ENCODE data around the gene EXOC4.

EXOC4 gene

GRCh38 chr7:133564484-133564883 is 311.6 kb downstream of the EXOC4 start:
- no peak overlapping the region for H3K9ac ChIP-seq
- H3K27me3 ChIP-seq = no peaks in the 10 kb centered on the region
- H3K4me2 ChIP-seq = no peak overlapping the region
- H3K36me3 ChIP-seq = no peaks in the 10 kb centered on the region
- peaks cover 4% of the 10 kb centered on the region; the same call in 1 of the 2 replicates for H3K9me3 ChIP-seq
- H3K27ac ChIP-seq = no peak overlapping the region
- no peaks in the 10 kb centered on the region for H4K20me1 ChIP-seq
- no peak for TF ChIP-seq Cebpa-rat (IDR thresholded peaks at IDR 0.05)
- no peak overlapping the region for H3K4me3 ChIP-seq
- no peaks in the 10 kb centered on the region for H3K4me1 ChIP-seq

DNA sequence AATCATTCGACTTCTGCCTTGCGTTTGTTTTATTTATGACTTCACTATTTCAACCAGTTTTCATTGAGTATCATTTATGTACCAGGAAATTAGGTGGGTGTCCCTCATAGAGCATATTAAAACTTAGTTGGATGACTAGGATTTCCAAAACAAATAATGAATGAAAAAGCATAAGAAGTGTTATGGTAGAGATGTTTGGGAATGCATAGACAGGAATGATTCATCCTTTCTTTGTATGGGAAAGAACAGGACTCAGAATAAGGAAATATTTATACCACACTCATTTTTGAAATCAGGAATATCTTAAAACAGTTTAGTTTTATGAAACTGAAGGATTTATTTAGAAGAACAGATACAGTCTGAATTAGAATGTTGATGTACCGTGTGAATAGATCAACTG is 315.7 kb downstream of the EXOC4 start:
- H3K27ac ChIP-seq = no peak overlapping the region

DNA sequence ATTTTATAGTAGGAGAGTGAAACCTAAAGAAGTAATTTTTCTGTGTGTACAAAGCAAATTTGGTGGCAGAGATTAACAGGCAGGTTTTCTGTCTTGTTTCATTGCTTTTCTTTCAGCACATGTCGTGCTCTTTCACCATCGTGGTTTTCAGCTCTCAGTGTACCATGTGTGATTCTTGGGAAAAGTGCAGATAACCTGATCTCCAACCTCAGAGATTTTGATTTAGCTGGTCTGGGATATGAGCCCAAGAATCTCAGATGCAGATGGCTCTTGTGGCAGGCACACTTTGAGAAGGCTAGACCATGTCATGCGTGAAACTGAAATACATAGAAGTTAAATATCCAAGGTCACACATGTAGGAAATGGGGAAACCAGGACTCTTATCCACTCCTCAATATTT is 317.4 kb downstream of the EXOC4 start:
- no peak overlapping the region for H3K4me3 ChIP-seq
- H3K9ac ChIP-seq = no peak overlapping the region
- no peaks in the 10 kb centered on the region for H4K20me1 ChIP-seq
- no peaks in the 10 kb centered on the region for H3K4me1 ChIP-seq
- H3K27ac ChIP-seq = no peak overlapping the region
- no peak for TF ChIP-seq Cebpa-rat (IDR thresholded peaks at IDR 0.05)
- H3K4me2 ChIP-seq = no peak overlapping the region
- no peaks in the 10 kb centered on the region for H3K27me3 ChIP-seq
- no peaks in the 10 kb centered on the region for H3K36me3 ChIP-seq
- peaks cover 4% of the 10 kb centered on the region; the same call in 1 of the 2 replicates for H3K9me3 ChIP-seq

More for the DNA sequence above, 315.7 kb downstream of the EXOC4 start:
- H3K4me3 ChIP-seq = no peak overlapping the region
- no peaks in the 10 kb centered on the region for H4K20me1 ChIP-seq
- no peaks in the 10 kb centered on the region for H3K27me3 ChIP-seq
- H3K9me3 ChIP-seq = peaks cover 4% of the 10 kb centered on the region; the same call in 1 of the 2 replicates
- no peak for TF ChIP-seq Cebpa-rat (IDR thresholded peaks at IDR 0.05)
- H3K4me1 ChIP-seq = no peaks in the 10 kb centered on the region
- no peak overlapping the region for H3K9ac ChIP-seq
- H3K36me3 ChIP-seq = no peaks in the 10 kb centered on the region
- no peak overlapping the region for H3K4me2 ChIP-seq

DNA sequence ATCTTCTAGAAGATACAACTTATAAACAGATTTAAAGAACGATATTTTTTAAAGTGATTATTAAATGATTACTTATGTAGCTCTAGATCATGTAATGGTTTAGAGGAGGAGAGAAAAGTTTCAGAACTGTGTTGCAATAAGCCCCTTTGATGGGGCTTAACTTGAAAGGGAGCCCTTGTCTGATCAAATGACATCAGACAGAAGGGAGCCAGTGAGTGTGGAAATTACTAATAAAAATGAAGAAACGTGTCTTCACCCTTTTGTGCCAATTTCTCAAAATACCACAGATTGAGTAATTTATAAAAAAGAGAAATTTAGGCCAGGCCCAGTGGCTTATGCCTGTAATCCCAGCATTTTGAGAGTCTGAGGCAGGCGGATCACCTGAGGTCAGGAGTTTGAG is 318.2 kb downstream of the EXOC4 start:
- no peak for TF ChIP-seq Cebpa-rat (IDR thresholded peaks at IDR 0.05)

GRCh38 chr7:133572087-133572486 is 319.2 kb downstream of the EXOC4 start:
- no peaks in the 10 kb centered on the region for H3K36me3 ChIP-seq
- no peak overlapping the region for H3K4me3 ChIP-seq
- H3K4me1 ChIP-seq = no peaks in the 10 kb centered on the region
- no peak overlapping the region for H3K27ac ChIP-seq
- H3K9ac ChIP-seq = no peak overlapping the region
- peaks cover 4% of the 10 kb centered on the region; the same call in 1 of the 2 replicates for H3K9me3 ChIP-seq
- no peaks in the 10 kb centered on the region for H4K20me1 ChIP-seq
- TF ChIP-seq Cebpa-rat (IDR thresholded peaks at IDR 0.05) = no peak
- H3K27me3 ChIP-seq = no peaks in the 10 kb centered on the region
- H3K4me2 ChIP-seq = no peak overlapping the region

More for the DNA sequence above, 318.2 kb downstream of the EXOC4 start:
- Histone ChIP-seq H3K4me3 (no peak overlapping the region), H3K27ac (no peak overlapping the region), H3K27me3 (no peaks in the 10 kb centered on the region), H4K20me1 (no peaks in the 10 kb centered on the region), H3K9me3 (peaks cover 4% of the 10 kb centered on the region; the same call in 1 of the 2 replicates), H3K4me1 (no peaks in the 10 kb centered on the region), H3K9ac (no peak overlapping the region), H3K4me2 (no peak overlapping the region), H3K36me3 (no peaks in the 10 kb centered on the region)

GRCh38 chr7:133572843-133573242 is 320.0 kb downstream of the EXOC4 start:
- Histone ChIP-seq H4K20me1 (no peaks in the 10 kb centered on the region), H3K4me1 (no peaks in the 10 kb centered on the region), H3K4me2 (no peak overlapping the region), H3K27me3 (no peaks in the 10 kb centered on the region), H3K27ac (no peak overlapping the region), H3K9ac (no peak overlapping the region), H3K36me3 (no peaks in the 10 kb centered on the region), H3K4me3 (no peak overlapping the region), H3K9me3 (no peaks in the 10 kb centered on the region)
- no peak for TF ChIP-seq Cebpa-rat (IDR thresholded peaks at IDR 0.05)

GRCh38 chr7:133573554-133574265 is 320.8 kb downstream of the EXOC4 start:
- H3K4me2 ChIP-seq = no peak overlapping the region
- H3K27me3 ChIP-seq = no peaks in the 10 kb centered on the region
- H3K9ac ChIP-seq = no peak overlapping the region
- no peaks in the 10 kb centered on the region for H3K9me3 ChIP-seq
- TF ChIP-seq Cebpa-rat (IDR thresholded peaks at IDR 0.05) = no peak
- no peaks in the 10 kb centered on the region for H3K4me1 ChIP-seq
- no peaks in the 10 kb centered on the region for H3K36me3 ChIP-seq
- H4K20me1 ChIP-seq = no peaks in the 10 kb centered on the region
- no peak overlapping the region for H3K27ac ChIP-seq
- no peak overlapping the region for H3K4me3 ChIP-seq

- Histone ChIP-seq H3K36me3 (0 out of 2 replicates have a peak, but pooled peaks cover 4% of the 10 kb centered on the region), H3K4me1 (no peaks in the 10 kb centered on the region), H4K20me1 (no peaks in the 10 kb centered on the region), H3K9ac (no peak overlapping the region), H3K27me3 (no peaks in the 10 kb centered on the region), H3K4me3 (no peak overlapping the region), H3K9me3 (peaks cover 3% of the 10 kb centered on the region; the same call in 1 of the 2 replicates), H3K4me2 (no peak overlapping the region), H3K27ac (no peak overlapping the region)
- no peak for TF ChIP-seq Cebpa-rat (IDR thresholded peaks at IDR 0.05)
Observed at GRCh38 chr7:133575726-133576440, 323.0 kb downstream of the EXOC4 start.

DNA sequence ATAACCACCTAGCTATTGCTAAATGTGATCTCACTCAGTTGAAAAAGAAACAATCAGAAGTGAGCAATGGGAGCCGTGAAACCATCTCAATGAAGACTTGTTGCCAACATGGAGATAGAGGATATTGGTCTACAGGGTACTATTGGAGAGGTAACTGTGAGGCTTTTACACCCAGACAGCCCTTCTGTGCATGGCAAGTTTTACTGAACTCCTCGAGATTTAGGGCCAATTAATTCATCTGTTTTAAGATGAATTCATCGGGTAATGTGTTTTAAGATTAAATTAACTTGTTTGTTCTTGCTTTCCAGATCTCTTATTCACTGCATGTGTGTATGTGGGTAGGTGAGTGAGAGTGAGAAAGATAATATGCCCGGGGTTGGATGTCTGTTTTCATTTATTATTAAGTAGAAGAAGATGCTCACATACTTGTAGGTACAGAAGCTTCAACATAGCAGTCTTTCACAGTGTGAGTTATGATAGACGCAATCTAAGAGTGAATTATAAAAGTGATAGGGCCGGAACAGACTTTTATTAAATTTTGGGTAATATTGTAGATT is 323.8 kb downstream of the EXOC4 start:
- Histone ChIP-seq H3K27ac (no peak overlapping the region), H3K36me3 (0 out of 2 replicates have a peak, but pooled peaks cover 4% of the 10 kb centered on the region), H3K4me1 (no peaks in the 10 kb centered on the region), H4K20me1 (no peaks in the 10 kb centered on the region), H3K27me3 (no peaks in the 10 kb centered on the region), H3K4me2 (no peak overlapping the region), H3K4me3 (no peak overlapping the region), H3K9me3 (peaks cover 3% of the 10 kb centered on the region; the same call in 1 of the 2 replicates), H3K9ac (no peak overlapping the region)
- TF ChIP-seq Cebpa-rat (IDR thresholded peaks at IDR 0.05) = no peak

All from BLaER1 (cell line).